Neural crest cell (in vitro differentiated cells): ENCODE measurements around the gene DRAP1. TPM values are rescaled to one million over a fixed set of nuclear protein-coding genes. Genes with fewer than 3 reads are reported as not detected.

Source experiments
- DNase-seq: peaks from one replicate; pipeline ENCODE4 v3.0.0; 2021; ENCODE audit warnings: low read depth, mixed read lengths, low spot score
- H3K27ac Mint-ChIP-seq: one replicate; pipeline ENCODE4 v1.8.0; 2021; ENCODE audit warnings: mild to moderate bottlenecking, mixed read lengths; ENCODE audit not compliant: unreplicated experiment
- H3K27me3 Mint-ChIP-seq: 2 replicates; pipeline ENCODE4 v1.8.0; 2021; ENCODE audit warnings: low read depth, mild to moderate bottlenecking, mixed read lengths
- H3K36me3 Mint-ChIP-seq: 2 replicates; pipeline ENCODE4 v1.8.0; 2021; ENCODE audit warnings: low read depth, mild to moderate bottlenecking, mixed read lengths
- H3K4me1 Mint-ChIP-seq: 2 replicates; pipeline ENCODE4 v1.8.0; 2021; ENCODE audit warnings: mixed read lengths
- H3K4me3 Mint-ChIP-seq: one replicate; pipeline ENCODE4 v1.8.0; 2021; ENCODE audit warnings: mild to moderate bottlenecking, mixed read lengths
- H3K9me3 Mint-ChIP-seq: 2 replicates; pipeline ENCODE4 v1.8.0; 2021; ENCODE audit warnings: mixed read lengths
- CTCF ChIP-seq: fragments of 200-600 bp; sonication (generic); conservative IDR thresholded peaks from 2 replicates; pipeline ENCODE4 v1.5.0; 2021; ENCODE audit warnings: antibody characterized with exemption, mild to moderate bottlenecking
- total RNA-seq: library from RNA; stranded (reverse); gene quantifications from 2 replicates; pipeline ENCODE4 v1.2.1, GENCODE V29; 2021

DRAP1 gene
- total RNA-seq, 1 donor from 2014 or later = 101 TPM

- no peak for TF ChIP-seq CTCF
- Mint-ChIP-seq H3K4me1 (peaks cover 15% of the 10 kb centered on the region), H3K4me3 (no peak overlapping the region), H3K27ac (no peak overlapping the region), H3K9me3 (no peaks in the 10 kb centered on the region), H3K36me3 (peaks cover 20% of the 10 kb centered on the region), H3K27me3 (no peaks in the 10 kb centered on the region)
- no peak for DNase-seq
Observed at GRCh38 chr11:65967329-65967934, 48.2 kb downstream of the DRAP1 start.

- Mint-ChIP-seq H3K36me3 (peaks cover 23% of the 10 kb centered on the region), H3K9me3 (no peaks in the 10 kb centered on the region), H3K4me1 (peaks cover 6% of the 10 kb centered on the region), H3K4me3 (peak overlapping the region; percentile 66), H3K27ac (peak overlapping the region; percentile 50), H3K27me3 (no peaks in the 10 kb centered on the region)
- DNase-seq = no peak
- no peak for TF ChIP-seq CTCF
Observed at GRCh38 chr11:65968600-65969482, 49.6 kb downstream of the DRAP1 start.

Other genes starting within 250 kb of the DRAP1 start
- gene KAT5, start 207.2 kb upstream of the DRAP1 start, total RNA-seq = 70.5 and 74.9 TPM in 2 replicates
- gene RNASEH2C, start 198.6 kb upstream of the DRAP1 start, total RNA-seq = 69.4 and 72.1 TPM in 2 replicates
- 10.7 and 10.8 TPM in 2 replicates for gene AP5B1, start 138.4 kb upstream of the DRAP1 start, total RNA-seq
- gene OVOL1, start 132.4 kb upstream of the DRAP1 start, total RNA-seq = not detected in 2 replicates
- 1.9 and 2.4 TPM in 2 replicates for gene SNX32, start 85.5 kb upstream of the DRAP1 start, total RNA-seq
- 1,357 and 1,437 TPM in 2 replicates for gene CFL1, start 61.2 kb upstream of the DRAP1 start, total RNA-seq
- 63.8 and 73.5 TPM in 2 replicates for gene MUS81, start 59.0 kb upstream of the DRAP1 start, total RNA-seq
- 36.0 and 38.0 TPM in 2 replicates for gene EFEMP2, start 46.6 kb upstream of the DRAP1 start, total RNA-seq
- gene CTSW, start 39.6 kb upstream of the DRAP1 start, total RNA-seq = not detected in 2 replicates
- 88.1 and 90.0 TPM in 2 replicates for gene FIBP, start 31.0 kb upstream of the DRAP1 start, total RNA-seq
- gene CCDC85B, start 28.8 kb upstream of the DRAP1 start, total RNA-seq = 29.3 and 29.4 TPM in 2 replicates
- 4.2 and 4.7 TPM in 2 replicates for gene FOSL1, start 19.0 kb upstream of the DRAP1 start, total RNA-seq
- 25.7 and 27.2 TPM in 2 replicates for gene C11orf68, start 364 bp upstream of the DRAP1 start, total RNA-seq
- gene TSGA10IP, start 26.1 kb downstream of the DRAP1 start, total RNA-seq = 1.8 and 2.7 TPM in 2 replicates
- gene SART1, start 42.3 kb downstream of the DRAP1 start, total RNA-seq = 64.7 and 66.4 TPM in 2 replicates
- gene EIF1AD, start 82.7 kb downstream of the DRAP1 start, total RNA-seq = 58.0 and 61.0 TPM in 2 replicates
- 348 and 358 TPM in 2 replicates for gene BANF1, start 83.1 kb downstream of the DRAP1 start, total RNA-seq
- gene CST6, start 92.6 kb downstream of the DRAP1 start, total RNA-seq = not detected in 2 replicates
- not detected in 2 replicates for gene CATSPER1, start 107.1 kb downstream of the DRAP1 start, total RNA-seq
- gene GAL3ST3, start 129.7 kb downstream of the DRAP1 start, total RNA-seq = 8.7 and 9.7 TPM in 2 replicates
- gene SF3B2, start 132.9 kb downstream of the DRAP1 start, total RNA-seq = 261 and 262 TPM in 2 replicates
- 47.9 and 54.3 TPM in 2 replicates for gene PACS1, start 150.8 kb downstream of the DRAP1 start, total RNA-seq